Activated CD8-positive, alpha-beta T cell treated with anti-CD3 and anti-CD28 coated beads for 36 hours (primary cell): ENCODE data around the gene FMN1. TPM values are rescaled to one million over a fixed set of nuclear protein-coding genes. Genes with fewer than 3 reads are reported as not detected.

Experiments used
- ATAC-seq: fragments of 200-7000 bp; cut with Tn5 transposase; one replicate; pipeline ENCODE4 v1.10.0; 2021; ENCODE audit warnings: mild to moderate bottlenecking, moderate library complexity
- CTCF ChIA-PET: fragments of 350-600 bp; sonication (Branson Sonifier 250); formaldehyde crosslinking; loops from one replicate; lab custom pipeline; 2021; ENCODE audit warnings: antibody characterized with exemption; lab: Charles Lee
- POLR2A ChIA-PET: fragments of 350-600 bp; sonication (Branson Sonifier 250); formaldehyde crosslinking; loops from one replicate; lab custom pipeline; 2021; ENCODE audit warnings: antibody characterized with exemption; lab: Charles Lee
- DNase-seq: peaks from one replicate; pipeline ENCODE4 v3.0.0-alpha.2; 2020
- H3K27ac Mint-ChIP-seq: one replicate; pipeline ENCODE4 v1.8.0; 2021; ENCODE audit warnings: mild to moderate bottlenecking, mixed read lengths
- H3K27me3 Mint-ChIP-seq: one replicate; pipeline ENCODE4 v1.8.0; 2021; ENCODE audit warnings: mixed read lengths
- H3K36me3 Mint-ChIP-seq: one replicate; pipeline ENCODE4 v1.8.0; 2021; ENCODE audit warnings: low read depth, mixed read lengths
- H3K4me1 Mint-ChIP-seq: one replicate; pipeline ENCODE4 v1.8.0; 2021; ENCODE audit warnings: low read depth, mixed read lengths
- H3K4me3 Mint-ChIP-seq: one replicate; pipeline ENCODE4 v1.8.0; 2021; ENCODE audit warnings: mild to moderate bottlenecking, moderate library complexity, mixed read lengths
- H3K9me3 Mint-ChIP-seq: one replicate; pipeline ENCODE4 v1.8.0; 2021; ENCODE audit warnings: mixed read lengths
- CTCF ChIP-seq: fragments of 200-600 bp; IDR thresholded peaks from one replicate; pipeline ENCODE4 v1.8.0; 2022; ENCODE audit warnings: antibody characterized with exemption, mild to moderate bottlenecking
- intact Hi-C: fragments of 100-400 bp; cut with micrococcal nuclease; formaldehyde crosslinking; loops from one replicate; pipeline ENCODE4 v1.10.0; 2022
- total RNA-seq, 2 experiments: library from RNA; stranded (reverse); gene quantifications; one replicate each; pipeline ENCODE4 v1.2.3, GENCODE V29; 2021

Gene FMN1
- total RNA-seq, 2 experiments from 2014 or later: 0.07 TPM; not detected in 1

GRCh38 chr15:33182278-33182905 is 12.1 kb downstream of the FMN1 start:
- no peaks in the 10 kb centered on the region for H3K27me3 Mint-ChIP-seq
- DNase-seq (no peak), ATAC-seq (no peak)
- H3K27ac Mint-ChIP-seq: no peak overlapping the region
- no peak overlapping the region for H3K4me3 Mint-ChIP-seq
- CTCF ChIA-PET: interaction anchor here (0.9 kb wide), 1 partner anchor 10 kb away, joined by 3 read pairs; no protein-coding TSS in a partner anchor
- no peaks in the 10 kb centered on the region for H3K9me3 Mint-ChIP-seq
- POLR2A ChIA-PET: interaction anchor here (1.0 kb wide), 1 partner anchor 9 kb away, joined by 3 read pairs; no protein-coding TSS in a partner anchor
- no peaks in the 10 kb centered on the region for H3K4me1 Mint-ChIP-seq
- intact Hi-C loops: no loop called here
- no peak for TF ChIP-seq CTCF
- H3K36me3 Mint-ChIP-seq: no peaks in the 10 kb centered on the region

- no peaks in the 10 kb centered on the region for H3K27me3 Mint-ChIP-seq
- DNase-seq: no peak
- ChIA-PET POLR2A (no interaction called here), CTCF (interaction anchor here (0.7 kb wide), 1 partner anchor 20 kb away, joined by 3 read pairs; no protein-coding TSS in a partner anchor)
- H3K9me3 Mint-ChIP-seq: no peaks in the 10 kb centered on the region
- no peak for ATAC-seq
- H3K27ac Mint-ChIP-seq: no peak overlapping the region
- no peak overlapping the region for H3K4me3 Mint-ChIP-seq
- intact Hi-C loops: no loop called here
- TF ChIP-seq CTCF: no peak
- no peaks in the 10 kb centered on the region for H3K36me3 Mint-ChIP-seq
- no peaks in the 10 kb centered on the region for H3K4me1 Mint-ChIP-seq
These were observed 14.6 kb downstream of the FMN1 start for GRCh38 chr15:33179874-33180273.

GRCh38 chr15:33171202-33171601 is 23.3 kb downstream of the FMN1 start:
- H3K36me3 Mint-ChIP-seq: no peaks in the 10 kb centered on the region
- ATAC-seq (no peak), DNase-seq (no peak)
- no peaks in the 10 kb centered on the region for H3K9me3 Mint-ChIP-seq
- H3K27ac Mint-ChIP-seq: no peak overlapping the region
- no peak overlapping the region for H3K4me3 Mint-ChIP-seq
- ChIA-PET POLR2A (no interaction called here), CTCF (no interaction called here)
- peaks cover 9% of the 10 kb centered on the region for H3K27me3 Mint-ChIP-seq
- H3K4me1 Mint-ChIP-seq: no peaks in the 10 kb centered on the region
- intact Hi-C loops: no loop called here
- TF ChIP-seq CTCF: no peak

GRCh38 chr15:33169625-33170024 is 24.9 kb downstream of the FMN1 start:
- ChIA-PET CTCF (no interaction called here), POLR2A (no interaction called here)
- no peak overlapping the region for H3K27ac Mint-ChIP-seq
- no peaks in the 10 kb centered on the region for H3K4me1 Mint-ChIP-seq
- no peaks in the 10 kb centered on the region for H3K9me3 Mint-ChIP-seq
- H3K4me3 Mint-ChIP-seq: no peak overlapping the region
- no peak for TF ChIP-seq CTCF
- intact Hi-C loops: no loop called here
- DNase-seq (no peak), ATAC-seq (no peak)
- peaks cover 9% of the 10 kb centered on the region for H3K27me3 Mint-ChIP-seq
- no peaks in the 10 kb centered on the region for H3K36me3 Mint-ChIP-seq

GRCh38 chr15:33168444-33168843 is 26.1 kb downstream of the FMN1 start:
- H3K9me3 Mint-ChIP-seq: no peaks in the 10 kb centered on the region
- TF ChIP-seq CTCF: no peak
- peaks cover 11% of the 10 kb centered on the region for H3K27me3 Mint-ChIP-seq
- intact Hi-C loops: no loop called here
- DNase-seq (no peak), ATAC-seq (no peak)
- ChIA-PET POLR2A (no interaction called here), CTCF (no interaction called here)
- no peaks in the 10 kb centered on the region for H3K4me1 Mint-ChIP-seq
- no peak overlapping the region for H3K4me3 Mint-ChIP-seq
- H3K36me3 Mint-ChIP-seq: no peaks in the 10 kb centered on the region
- no peak overlapping the region for H3K27ac Mint-ChIP-seq
